Epidermal melanocyte (primary cell): ENCODE measurements around the gene PHB1.
A peak's percentile ranks its signal among the peaks of the same experiment; 100 is the strongest.
"Not testable (repeated sequence)": the region's sequence is repeated elsewhere in the genome, so short reads cannot be mapped to it uniquely, and the experiment has no call there.

Experiments
- DNase-seq: peaks from one replicate; pipeline ENCODE4 v3.0.0; 2011; ENCODE audit warnings: low spot score; ENCODE audit not compliant: insufficient read length

Gene PHB1

GRCh38 chr17:49439673-49440571 is 25.2 kb upstream of the PHB1 start:
- no peak for DNase-seq

GRCh38 chr17:49439305-49439672 is 24.6 kb upstream of the PHB1 start:
- no peak for DNase-seq

- DNase-seq = no peak
These were observed 24.0 kb upstream of the PHB1 start for GRCh38 chr17:49438436-49439278.

- no peak for DNase-seq
These were observed 23.2 kb upstream of the PHB1 start for GRCh38 chr17:49437696-49438435.

- DNase-seq = no peak
These were observed 21.5 kb upstream of the PHB1 start for GRCh38 chr17:49436174-49436573.

- DNase-seq = no peak
These were observed 21.0 kb upstream of the PHB1 start for GRCh38 chr17:49435671-49436029.

- DNase-seq = peak; percentile 68
These were observed 20.4 kb upstream of the PHB1 start for GRCh38 chr17:49434821-49435670.

- DNase-seq = no peak
These were observed 18.5 kb upstream of the PHB1 start for GRCh38 chr17:49433000-49433694.

- DNase-seq = no peak
These were observed 17.1 kb upstream of the PHB1 start for GRCh38 chr17:49431743-49432142.

GRCh38 chr17:49425004-49425286 is 10.3 kb upstream of the PHB1 start:
- no peak for DNase-seq

GRCh38 chr17:49424276-49425003 is 9.8 kb upstream of the PHB1 start:
- DNase-seq = not testable (repeated sequence)

- DNase-seq = no peak
These were observed 8.0 kb upstream of the PHB1 start for GRCh38 chr17:49422714-49423113.

GRCh38 chr17:49419761-49420160 is 5.1 kb upstream of the PHB1 start:
- not testable (repeated sequence) for DNase-seq

GRCh38 chr17:49418754-49419740 is 4.4 kb upstream of the PHB1 start:
- DNase-seq = not testable (repeated sequence)

GRCh38 chr17:49414271-49414621 is 436 bp downstream of the PHB1 start:
- DNase-seq = no peak

- no peak for DNase-seq
These were observed 5.6 kb downstream of the PHB1 start for GRCh38 chr17:49409066-49409465.

- DNase-seq = no peak
These were observed 6.6 kb downstream of the PHB1 start for GRCh38 chr17:49407981-49408501.

GRCh38 chr17:49407086-49407485 is 7.6 kb downstream of the PHB1 start:
- no peak for DNase-seq
